8988T (cell line): ENCODE measurements around the gene OR2B6.

ENCODE experiments used
- DNase-seq: peaks from one replicate; pipeline ENCODE4 v3.0.0; 2011

The OR2B6 gene

DNA sequence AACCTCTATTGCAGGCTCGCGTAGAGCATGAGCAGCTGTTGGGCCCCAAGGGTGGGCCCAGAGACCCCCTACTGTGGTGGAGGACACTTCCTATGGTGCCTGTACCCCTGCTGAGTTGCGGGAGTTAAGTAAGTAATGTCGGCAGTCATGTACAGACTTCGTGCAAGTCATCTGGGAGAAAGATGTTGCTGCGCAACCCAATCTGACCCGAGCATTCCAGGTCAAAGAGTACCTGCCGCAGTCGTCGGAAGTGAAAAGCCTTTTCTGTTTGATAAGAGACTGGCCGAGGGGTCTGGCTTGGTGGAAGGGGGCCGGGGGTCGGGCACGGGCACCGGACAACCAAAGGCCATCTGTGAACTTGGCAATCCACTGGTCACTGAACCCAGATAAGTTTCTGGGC is 44.3 kb downstream of the OR2B6 start:
- DNase-seq, result no peak

DNA sequence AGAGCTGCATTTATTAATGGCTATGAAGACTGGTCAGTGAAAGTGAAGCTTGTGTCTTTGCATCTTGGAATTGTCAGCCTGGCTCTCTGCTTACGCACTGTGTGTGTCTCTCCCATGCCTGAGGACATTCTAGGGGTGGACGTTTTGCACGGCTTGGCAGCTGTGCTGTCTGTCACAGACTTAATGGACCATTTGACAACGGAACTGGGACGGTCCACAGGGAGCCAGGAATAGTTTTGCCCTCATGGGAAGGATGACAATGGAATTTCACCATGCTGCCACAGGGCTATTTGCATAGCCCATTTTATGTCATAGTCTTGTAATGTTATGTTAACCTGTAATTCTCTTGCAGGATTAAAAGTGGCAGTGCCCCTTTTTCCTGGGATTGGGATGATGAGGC is 44.7 kb downstream of the OR2B6 start:
- DNase-seq, result no peak

DNA sequence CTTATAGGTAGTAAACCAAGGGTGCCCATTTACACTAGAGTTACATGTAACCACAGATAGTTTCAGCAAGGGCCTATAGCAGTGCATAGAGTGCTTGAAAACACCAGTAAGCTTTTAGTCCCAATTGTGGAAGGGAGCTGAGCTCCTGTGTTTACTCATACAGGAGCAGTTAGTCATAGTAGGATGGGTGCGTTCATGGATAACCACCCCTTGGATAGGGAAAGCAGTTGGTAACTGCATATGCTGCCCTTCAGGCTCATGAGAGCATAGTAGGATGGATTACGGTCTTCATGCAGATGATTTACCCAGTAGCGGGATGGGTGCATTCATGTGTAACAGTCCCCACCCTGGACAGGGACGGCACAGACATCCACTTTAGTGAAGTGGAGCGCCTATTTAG is 45.1 kb downstream of the OR2B6 start:
- no peak for DNase-seq

DNA sequence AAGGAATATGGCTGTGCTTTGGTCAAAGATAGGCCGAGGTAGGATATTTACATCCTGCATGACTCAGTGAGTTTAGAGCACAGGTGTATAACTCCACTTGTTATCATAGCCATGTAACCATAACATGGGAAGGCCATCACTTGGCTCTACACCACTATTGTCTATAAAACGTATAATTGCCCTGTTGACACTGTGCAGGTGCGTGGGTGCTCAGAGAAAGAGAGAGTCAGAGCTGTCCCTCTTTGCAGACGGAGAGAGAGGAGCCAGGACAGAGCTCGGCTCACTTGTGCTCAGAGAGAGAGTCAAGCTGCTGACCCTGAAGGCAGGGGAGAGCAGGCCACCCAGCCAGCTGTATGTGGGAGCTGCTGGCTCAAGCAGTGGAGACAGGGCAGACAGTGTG is 46.0 kb downstream of the OR2B6 start:
- no peak for DNase-seq

- DNase-seq, result no peak
Observed at GRCh38 chr6:28003661-28004060, 46.6 kb downstream of the OR2B6 start.

DNA sequence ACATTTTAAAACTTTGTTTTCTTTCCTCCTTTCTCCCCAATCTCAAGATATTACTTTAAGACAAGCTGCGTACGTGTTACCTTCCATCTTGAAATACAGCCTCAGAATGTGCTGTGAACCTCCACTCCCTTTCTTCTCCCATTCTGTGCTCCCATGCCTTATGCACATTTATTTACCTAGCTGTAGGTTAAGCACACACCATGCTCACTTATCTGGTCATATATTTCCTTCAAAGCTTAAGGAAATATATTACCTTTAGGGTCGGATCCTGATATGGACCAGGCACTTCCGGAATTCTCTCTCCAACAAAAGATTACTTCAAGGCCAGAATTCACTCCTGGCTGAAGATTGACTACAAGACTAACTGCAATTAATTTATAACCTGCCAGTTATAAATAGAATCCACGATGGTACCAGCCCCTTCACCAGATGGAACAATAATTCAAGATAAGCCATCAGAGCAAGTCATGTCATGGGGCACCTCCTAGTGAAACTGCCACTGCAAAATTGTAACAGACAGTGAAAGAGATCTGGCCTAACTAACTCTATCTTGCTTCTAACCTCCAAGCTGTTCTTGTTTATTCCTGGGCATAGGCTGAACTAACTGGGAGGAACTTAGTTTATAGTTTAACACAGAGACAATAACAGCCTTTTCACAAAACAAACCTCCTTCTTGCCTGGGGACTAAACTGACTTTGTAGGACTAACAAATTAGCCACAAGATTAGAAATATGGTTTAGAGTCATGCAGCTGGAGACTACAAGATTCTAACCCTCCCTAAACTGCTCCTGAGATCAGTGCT is 47.5 kb downstream of the OR2B6 start:
- no peak for DNase-seq

DNA sequence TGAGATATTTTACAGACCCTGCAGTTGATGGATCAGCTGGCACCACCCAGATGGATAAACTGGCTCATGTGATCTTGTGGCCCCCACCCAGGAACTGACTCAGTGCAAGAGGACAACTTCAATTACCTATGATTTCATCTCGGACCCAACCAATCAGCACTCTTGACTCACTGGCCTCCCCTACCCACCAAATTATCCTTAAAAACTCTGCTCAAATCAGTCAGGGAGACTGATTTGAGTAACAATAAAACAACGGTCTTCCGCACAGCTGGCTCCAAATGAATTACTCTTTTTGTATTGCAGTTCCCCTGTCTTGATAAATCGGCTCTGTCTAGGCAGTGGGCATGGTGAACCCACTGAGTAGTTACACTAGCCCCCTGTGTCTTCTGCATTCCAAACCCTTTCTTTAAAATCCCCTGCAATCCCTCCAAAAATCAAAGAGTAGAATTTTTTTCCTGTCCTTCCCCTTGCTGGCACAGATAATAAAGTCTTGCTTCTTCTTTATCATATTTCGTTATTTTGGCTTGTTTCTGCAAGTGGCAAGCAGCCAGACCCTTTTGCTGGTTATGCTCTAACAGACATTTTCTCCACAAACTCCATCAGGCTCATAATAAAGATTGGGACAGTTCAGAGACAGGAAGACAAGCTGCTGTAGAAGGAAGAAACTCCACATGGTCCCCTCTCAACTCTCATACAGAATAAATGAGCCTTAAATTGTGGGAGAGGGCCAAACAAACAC is 48.3 kb downstream of the OR2B6 start:
- no peak for DNase-seq

- DNase-seq, result no peak
Observed at GRCh38 chr6:28005975-28006374, 48.9 kb downstream of the OR2B6 start.
